HepG2 (cell line): ENCODE data around the gene AURKA. TPM values are rescaled to one million over a fixed set of nuclear protein-coding genes. Genes with fewer than 3 reads are reported as not detected.

Experiments
- ATAC-seq: fragments of 200-7000 bp; cut with Tn5 transposase; 3 replicates; pipeline ENCODE4 v1.9.1; 2020; ENCODE audit warnings: mild to moderate bottlenecking, moderate library complexity
- BruUV-seq: library from RNA; stranded (reverse); fragments of 400-500 nt; replicated peaks from 2 replicates; lab custom pipeline; 2021; lab: Mats Ljungman, UMichigan
- CTCF ChIA-PET: fragments of 300-600 bp; formaldehyde crosslinking; extraction: SDS; loops from one replicate; lab custom pipeline; 2021; ENCODE audit warnings: low total read pairs, inconsistent platforms, low intra/inter-chr PET ratio; lab: Yijun Ruan, JAX
- POLR2A ChIA-PET: fragments of 350-600 bp; sonication (Branson Sonifier 250); formaldehyde crosslinking; loops from one replicate; lab custom pipeline; 2020; ENCODE audit warnings: antibody characterized with exemption, inconsistent platforms; lab: Yijun Ruan, JAX
- DNase-seq: peaks from one replicate; pipeline ENCODE4 v3.0.0-alpha.2; 2015; ENCODE audit warnings: low spot score
- FAIRE-seq: peaks from 3 replicates; lab custom pipeline; 2011; peaks lifted over from hg19 to GRCh38; lab: Jason Lieb, UNC
- H2AFZ ChIP-seq: one replicate; pipeline ENCODE4 v1.6.1; 2011; ENCODE audit warnings: low read length, inconsistent platforms
- H3K27ac ChIP-seq: fragments of 300-600 bp; 3 replicates; pipeline ENCODE4 v1.8.0; 2011; ENCODE audit warnings: mixed run types, mild to moderate bottlenecking, mixed read lengths, low read length, inconsistent platforms; ENCODE audit not compliant: insufficient read depth; ENCODE audit errors: extremely low read length
- H3K27me3 ChIP-seq, 2 experiments: fragments of 200-600 bp in 1 of 2; 2 replicates in 1 of 2; 3 replicates in 1 of 2; pipeline versions ENCODE4 v1.6.0 to v1.8.0; 2011; ENCODE audit warnings: low read length in 2 of 2, mild to moderate bottlenecking in 2 of 2, moderate library complexity in 2 of 2, inconsistent platforms in 1 of 2; ENCODE audit not compliant: insufficient read depth in 2 of 2, control insufficient read depth in 1 of 2
- H3K36me3 ChIP-seq, 2 experiments: fragments of 200-600 bp in 1 of 2; replicated peaks in 1 of 2; 2 replicates in 1 of 2; 3 replicates in 1 of 2; pipeline versions ENCODE4 v1.5.1 to v1.8.0; 2011; ENCODE audit warnings: low read length in 2 of 2, inconsistent platforms in 1 of 2; ENCODE audit not compliant: insufficient read depth in 2 of 2, control insufficient read depth in 1 of 2
- H3K4me1 ChIP-seq: 2 replicates; pipeline ENCODE4 v1.5.1; 2012; ENCODE audit warnings: low read length, inconsistent platforms; ENCODE audit not compliant: insufficient read depth
- H3K4me2 ChIP-seq: 2 replicates; pipeline ENCODE4 v1.6.0; 2011; ENCODE audit warnings: low read depth, low read length, inconsistent platforms
- H3K4me3 ChIP-seq, 3 experiments: fragments of 200-600 bp in 1 of 3; sonication (generic), shearing (Covaris generic) in 1 of 3; replicated peaks in 1 of 3; 2 replicates each; pipeline ENCODE4 v1.5.1; 2011 to 2016; ENCODE audit warnings: low read length in 3 of 3, inconsistent platforms in 2 of 3, low read depth in 2 of 3, mild to moderate bottlenecking in 2 of 3, control low read depth in 1 of 3, mixed read lengths in 1 of 3; ENCODE audit not compliant: insufficient read depth in 1 of 3
- H3K79me2 ChIP-seq: one replicate; pipeline ENCODE4 v1.6.1; 2011; ENCODE audit warnings: low read length, inconsistent platforms; ENCODE audit not compliant: insufficient read depth
- H3K9ac ChIP-seq: 2 replicates; pipeline ENCODE4 v1.6.0; 2011; ENCODE audit warnings: mild to moderate bottlenecking, low read depth, low read length, inconsistent platforms; ENCODE audit not compliant: insufficient read depth
- H3K9me3 ChIP-seq: 2 replicates; pipeline ENCODE4 v1.5.1; 2012; ENCODE audit warnings: mild to moderate bottlenecking, low read length
- H4K20me1 ChIP-seq: 2 replicates; pipeline ENCODE4 v1.6.0; 2011; ENCODE audit warnings: inconsistent platforms, mild to moderate bottlenecking, low read length, moderate library complexity; ENCODE audit not compliant: insufficient read depth
- CBFB ChIP-seq: sonication (generic); formaldehyde crosslinking; IDR thresholded peaks from 2 replicates; pipeline ENCODE4 v1.4.0; 2020; ENCODE audit warnings: missing genetic modification reagents
- CC2D1A ChIP-seq: sonication (generic); formaldehyde crosslinking; IDR thresholded peaks from 2 replicates; pipeline ENCODE4 v1.8.1; 2023; ENCODE audit warnings: mild to moderate bottlenecking, missing genetic modification reagents
- GPN1 ChIP-seq: sonication (generic); formaldehyde crosslinking; IDR thresholded peaks from 2 replicates; pipeline ENCODE4 v1.5.1; 2020; ENCODE audit warnings: missing genetic modification reagents, borderline replicate concordance
- KDM4B ChIP-seq: sonication (generic); formaldehyde crosslinking; IDR thresholded peaks from 2 replicates; pipeline ENCODE4 v1.4.0; 2020; ENCODE audit warnings: missing genetic modification reagents
- NBN ChIP-seq: fragments of 450-650 bp; conservative IDR thresholded peaks from 2 replicates; pipeline ENCODE4 v1.6.1; 2017
- NKX3-1 ChIP-seq: sonication (generic); formaldehyde crosslinking; IDR thresholded peaks from 2 replicates; pipeline ENCODE4 v1.5.0; 2020; ENCODE audit warnings: missing genetic modification reagents
- SALL2 ChIP-seq: sonication (generic); formaldehyde crosslinking; IDR thresholded peaks from 2 replicates; pipeline ENCODE4 v1.8.1; 2023; ENCODE audit warnings: mild to moderate bottlenecking, missing genetic modification reagents, inconsistent platforms
- ZFAT ChIP-seq: sonication (generic); formaldehyde crosslinking; conservative IDR thresholded peaks from 2 replicates; pipeline ENCODE4 v1.8.1; 2023; ENCODE audit warnings: missing genetic modification reagents, inconsistent platforms
- ZFP90 ChIP-seq: sonication (generic); formaldehyde crosslinking; IDR thresholded peaks from 2 replicates; pipeline ENCODE4 v1.8.0; 2022; ENCODE audit warnings: missing genetic modification reagents, mild to moderate bottlenecking, inconsistent platforms, borderline replicate concordance
- ZNF34 ChIP-seq: sonication (generic); formaldehyde crosslinking; IDR thresholded peaks from 2 replicates; pipeline ENCODE4 v1.4.0; 2020; ENCODE audit warnings: mild to moderate bottlenecking, missing genetic modification reagents, borderline replicate concordance
- ZNF552 ChIP-seq: sonication (generic); formaldehyde crosslinking; IDR thresholded peaks from 2 replicates; pipeline ENCODE4 v1.9.0; 2022; ENCODE audit warnings: missing genetic modification reagents, mild to moderate bottlenecking, borderline replicate concordance
- WGBS: methylation state at CpG from one replicate; pipeline ENCODE4 v1.1.6; 2017; ENCODE audit warnings: low lambda C conversion rate; 5-methylcytosine and 5-hydroxymethylcytosine counted together
- in situ Hi-C: cut with HindIII; loops from 2 replicates; pipeline ENCODE4 v1.10.0; 2017; ENCODE audit warnings: low pct_unique_long_range_greater_than_20kb; ENCODE audit not compliant: extremely low pct_ligation_motif_present
- intact Hi-C: fragments of 100-400 bp; cut with micrococcal nuclease; formaldehyde crosslinking; loops from one replicate; pipeline ENCODE4 v1.10.0; 2022; ENCODE audit not compliant: unreplicated experiment
- polyA plus RNA-seq, 8 experiments: library from polyadenylated mRNA; depleted of rRNA in 3 of 8; stranded (reverse) in 7 of 8; unstranded in 1 of 8; fragments of >200 nt; fragmentation: Illumina TruSeq in 4 of 8; extraction: Trizol in 4 of 8; gene quantifications; 2 replicates each; pipeline versions ENCODE4 v1.2.1 to v1.2.3, GENCODE V29; 2011 to 2016; ENCODE audit warnings: low read depth in 4 of 8, missing spikeins in 1 of 8, mixed read lengths in 1 of 8; ENCODE audit not compliant: insufficient read depth in 1 of 8
- total RNA-seq, 5 experiments: library from RNA; depleted of rRNA; stranded (reverse); fragments of >200 nt; fragmentation: Illumina TruSeq; extraction: Trizol; gene quantifications; 2 replicates each; pipeline ENCODE4 v1.2.3, GENCODE V29; 2016; ENCODE audit warnings: low read depth in 1 of 5
- TF ChIP-seq, protein P1 (sequence below): sonication (generic); formaldehyde crosslinking; IDR thresholded peaks from 2 replicates; pipeline ENCODE4 v1.4.0; 2020; ENCODE audit warnings: missing genetic modification reagents
- TF ChIP-seq, protein P2 (sequence below): sonication (generic); formaldehyde crosslinking; IDR thresholded peaks from 2 replicates; pipeline ENCODE4 v1.4.0; 2020; ENCODE audit warnings: mild to moderate bottlenecking, low read depth, missing genetic modification reagents
- TF ChIP-seq, protein P3 (sequence below): sonication (generic); formaldehyde crosslinking; IDR thresholded peaks from 2 replicates; pipeline ENCODE4 v1.4.0; 2020; ENCODE audit warnings: missing genetic modification reagents
- TF ChIP-seq, protein P4 (sequence below): sonication (generic); formaldehyde crosslinking; IDR thresholded peaks from 2 replicates; pipeline ENCODE4 v1.4.0; 2020; ENCODE audit warnings: missing genetic modification reagents

AURKA gene
- total and polyA plus RNA-seq, 2 of the 13 experiments (the other 11 are each of a cell fraction or from before 2014, with no cell fraction given) = 96.4 to 224 TPM

DNA sequence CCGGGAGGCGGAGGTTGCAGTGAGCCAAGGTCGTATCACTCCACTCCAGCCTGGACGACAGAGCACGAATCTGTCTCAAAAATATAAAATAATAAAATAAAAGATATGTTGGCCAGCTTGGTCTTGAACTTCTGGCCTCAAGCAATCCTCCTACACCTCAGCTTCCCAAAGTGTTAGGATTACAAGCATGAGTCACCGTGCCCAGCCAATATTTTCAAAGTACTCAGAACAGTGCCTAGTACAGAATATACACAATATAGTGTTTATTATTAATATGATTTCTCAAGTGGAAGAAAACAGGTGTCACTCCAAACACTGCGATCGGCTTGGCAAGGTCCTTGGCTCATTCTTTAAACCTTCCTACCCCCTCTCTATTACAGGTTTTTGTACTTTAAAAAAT is 30.1 kb downstream of the AURKA start:
- Histone ChIP-seq H3K27me3 (no peaks in the 10 kb centered on the region; a peak in 1 of 5 replicates), H3K4me3 (no peak overlapping the region), H3K79me2 (peaks cover 11% of the 10 kb centered on the region), H3K9me3 (no peaks in the 10 kb centered on the region), H3K4me1 (peaks cover 29% of the 10 kb centered on the region), H4K20me1 (peaks cover 3% of the 10 kb centered on the region; the same call in 1 of the 2 replicates), H3K4me2 (no peak overlapping the region), H3K36me3 (peaks cover 3 to 18% of the 10 kb centered on the region in 2 experiments; a peak in 4 of 5 replicates), H3K9ac (no peak overlapping the region), H2AFZ (no peak overlapping the region), H3K27ac (no peak overlapping the region)
- 90% methylated on average over 8 of the region's 8 CpGs for WGBS
- CTCF ChIA-PET = no interaction called here
- intact Hi-C loops (no loop called here), in situ Hi-C loops (no loop called here)
- ATAC-seq = no peak
- no peak for DNase-seq
- FAIRE-seq = no peak
- POLR2A ChIA-PET = interaction anchor here (5.9 kb wide), 1 partner anchor 31 kb away, joined by 91 read pairs; the partner anchor contains the start of genes AURKA and CSTF1
- no TSS peak for BruUV-seq
- no peak for TF ChIP-seq GPN1
- no peak for TF ChIP-seq ZFAT (CRISPR knock-in tag)
- TF ChIP-seq ZNF552 (CRISPR knock-in tag) = no peak
- no peak for TF ChIP-seq NKX3-1 (CRISPR knock-in tag)
- no peak for TF ChIP-seq KDM4B
- TF ChIP-seq, protein P1, sequence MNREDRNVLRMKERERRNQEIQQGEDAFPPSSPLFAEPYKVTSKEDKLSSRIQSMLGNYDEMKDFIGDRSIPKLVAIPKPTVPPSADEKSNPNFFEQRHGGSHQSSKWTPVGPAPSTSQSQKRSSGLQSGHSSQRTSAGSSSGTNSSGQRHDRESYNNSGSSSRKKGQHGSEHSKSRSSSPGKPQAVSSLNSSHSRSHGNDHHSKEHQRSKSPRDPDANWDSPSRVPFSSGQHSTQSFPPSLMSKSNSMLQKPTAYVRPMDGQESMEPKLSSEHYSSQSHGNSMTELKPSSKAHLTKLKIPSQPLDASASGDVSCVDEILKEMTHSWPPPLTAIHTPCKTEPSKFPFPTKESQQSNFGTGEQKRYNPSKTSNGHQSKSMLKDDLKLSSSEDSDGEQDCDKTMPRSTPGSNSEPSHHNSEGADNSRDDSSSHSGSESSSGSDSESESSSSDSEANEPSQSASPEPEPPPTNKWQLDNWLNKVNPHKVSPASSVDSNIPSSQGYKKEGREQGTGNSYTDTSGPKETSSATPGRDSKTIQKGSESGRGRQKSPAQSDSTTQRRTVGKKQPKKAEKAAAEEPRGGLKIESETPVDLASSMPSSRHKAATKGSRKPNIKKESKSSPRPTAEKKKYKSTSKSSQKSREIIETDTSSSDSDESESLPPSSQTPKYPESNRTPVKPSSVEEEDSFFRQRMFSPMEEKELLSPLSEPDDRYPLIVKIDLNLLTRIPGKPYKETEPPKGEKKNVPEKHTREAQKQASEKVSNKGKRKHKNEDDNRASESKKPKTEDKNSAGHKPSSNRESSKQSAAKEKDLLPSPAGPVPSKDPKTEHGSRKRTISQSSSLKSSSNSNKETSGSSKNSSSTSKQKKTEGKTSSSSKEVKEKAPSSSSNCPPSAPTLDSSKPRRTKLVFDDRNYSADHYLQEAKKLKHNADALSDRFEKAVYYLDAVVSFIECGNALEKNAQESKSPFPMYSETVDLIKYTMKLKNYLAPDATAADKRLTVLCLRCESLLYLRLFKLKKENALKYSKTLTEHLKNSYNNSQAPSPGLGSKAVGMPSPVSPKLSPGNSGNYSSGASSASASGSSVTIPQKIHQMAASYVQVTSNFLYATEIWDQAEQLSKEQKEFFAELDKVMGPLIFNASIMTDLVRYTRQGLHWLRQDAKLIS = no peak
- no peak for TF ChIP-seq CC2D1A (CRISPR knock-in tag)
- no peak for TF ChIP-seq SALL2 (CRISPR knock-in tag)
- TF ChIP-seq CBFB (CRISPR knock-in tag) = no peak
- TF ChIP-seq, protein P2, sequence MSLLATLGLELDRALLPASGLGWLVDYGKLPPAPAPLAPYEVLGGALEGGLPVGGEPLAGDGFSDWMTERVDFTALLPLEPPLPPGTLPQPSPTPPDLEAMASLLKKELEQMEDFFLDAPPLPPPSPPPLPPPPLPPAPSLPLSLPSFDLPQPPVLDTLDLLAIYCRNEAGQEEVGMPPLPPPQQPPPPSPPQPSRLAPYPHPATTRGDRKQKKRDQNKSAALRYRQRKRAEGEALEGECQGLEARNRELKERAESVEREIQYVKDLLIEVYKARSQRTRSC = no peak
- TF ChIP-seq NBN = no peak
- no peak for TF ChIP-seq ZFP90
- TF ChIP-seq, protein P3, sequence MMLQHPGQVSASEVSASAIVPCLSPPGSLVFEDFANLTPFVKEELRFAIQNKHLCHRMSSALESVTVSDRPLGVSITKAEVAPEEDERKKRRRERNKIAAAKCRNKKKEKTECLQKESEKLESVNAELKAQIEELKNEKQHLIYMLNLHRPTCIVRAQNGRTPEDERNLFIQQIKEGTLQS (CRISPR knock-in tag) = no peak
- no peak for TF ChIP-seq ZNF34
- TF ChIP-seq, protein P4, sequence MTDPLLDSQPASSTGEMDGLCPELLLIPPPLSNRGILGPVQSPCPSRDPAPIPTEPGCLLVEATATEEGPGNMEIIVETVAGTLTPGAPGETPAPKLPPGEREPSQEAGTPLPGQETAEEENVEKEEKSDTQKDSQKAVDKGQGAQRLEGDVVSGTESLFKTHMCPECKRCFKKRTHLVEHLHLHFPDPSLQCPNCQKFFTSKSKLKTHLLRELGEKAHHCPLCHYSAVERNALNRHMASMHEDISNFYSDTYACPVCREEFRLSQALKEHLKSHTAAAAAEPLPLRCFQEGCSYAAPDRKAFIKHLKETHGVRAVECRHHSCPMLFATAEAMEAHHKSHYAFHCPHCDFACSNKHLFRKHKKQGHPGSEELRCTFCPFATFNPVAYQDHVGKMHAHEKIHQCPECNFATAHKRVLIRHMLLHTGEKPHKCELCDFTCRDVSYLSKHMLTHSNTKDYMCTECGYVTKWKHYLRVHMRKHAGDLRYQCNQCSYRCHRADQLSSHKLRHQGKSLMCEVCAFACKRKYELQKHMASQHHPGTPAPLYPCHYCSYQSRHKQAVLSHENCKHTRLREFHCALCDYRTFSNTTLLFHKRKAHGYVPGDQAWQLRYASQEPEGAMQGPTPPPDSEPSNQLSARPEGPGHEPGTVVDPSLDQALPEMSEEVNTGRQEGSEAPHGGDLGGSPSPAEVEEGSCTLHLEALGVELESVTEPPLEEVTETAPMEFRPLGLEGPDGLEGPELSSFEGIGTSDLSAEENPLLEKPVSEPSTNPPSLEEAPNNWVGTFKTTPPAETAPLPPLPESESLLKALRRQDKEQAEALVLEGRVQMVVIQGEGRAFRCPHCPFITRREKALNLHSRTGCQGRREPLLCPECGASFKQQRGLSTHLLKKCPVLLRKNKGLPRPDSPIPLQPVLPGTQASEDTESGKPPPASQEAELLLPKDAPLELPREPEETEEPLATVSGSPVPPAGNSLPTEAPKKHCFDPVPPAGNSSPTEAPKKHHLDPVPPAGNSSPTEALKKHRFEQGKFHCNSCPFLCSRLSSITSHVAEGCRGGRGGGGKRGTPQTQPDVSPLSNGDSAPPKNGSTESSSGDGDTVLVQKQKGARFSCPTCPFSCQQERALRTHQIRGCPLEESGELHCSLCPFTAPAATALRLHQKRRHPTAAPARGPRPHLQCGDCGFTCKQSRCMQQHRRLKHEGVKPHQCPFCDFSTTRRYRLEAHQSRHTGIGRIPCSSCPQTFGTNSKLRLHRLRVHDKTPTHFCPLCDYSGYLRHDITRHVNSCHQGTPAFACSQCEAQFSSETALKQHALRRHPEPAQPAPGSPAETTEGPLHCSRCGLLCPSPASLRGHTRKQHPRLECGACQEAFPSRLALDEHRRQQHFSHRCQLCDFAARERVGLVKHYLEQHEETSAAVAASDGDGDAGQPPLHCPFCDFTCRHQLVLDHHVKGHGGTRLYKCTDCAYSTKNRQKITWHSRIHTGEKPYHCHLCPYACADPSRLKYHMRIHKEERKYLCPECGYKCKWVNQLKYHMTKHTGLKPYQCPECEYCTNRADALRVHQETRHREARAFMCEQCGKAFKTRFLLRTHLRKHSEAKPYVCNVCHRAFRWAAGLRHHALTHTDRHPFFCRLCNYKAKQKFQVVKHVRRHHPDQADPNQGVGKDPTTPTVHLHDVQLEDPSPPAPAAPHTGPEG (CRISPR knock-in tag) = no peak
